IPS-18c (cell line): Measurements from ENCODE around the gene KANK3.
"Not testable (repeated sequence)": the region's sequence is repeated elsewhere in the genome, so short reads cannot be mapped to it uniquely, and the experiment has no call there.

Experiments used
- H3K4me3 ChIP-seq: 2 replicates; pipeline ENCODE4 v1.7.0; 2013; ENCODE audit warnings: low read depth, mild to moderate bottlenecking, low read length, moderate library complexity; ENCODE audit not compliant: insufficient read depth
- H3K9me3 ChIP-seq: one replicate; pipeline ENCODE4 v1.6.1; 2013; ENCODE audit warnings: mild to moderate bottlenecking, low read length, moderate library complexity; ENCODE audit not compliant: control insufficient read depth, insufficient read depth

The KANK3 gene

DNA sequence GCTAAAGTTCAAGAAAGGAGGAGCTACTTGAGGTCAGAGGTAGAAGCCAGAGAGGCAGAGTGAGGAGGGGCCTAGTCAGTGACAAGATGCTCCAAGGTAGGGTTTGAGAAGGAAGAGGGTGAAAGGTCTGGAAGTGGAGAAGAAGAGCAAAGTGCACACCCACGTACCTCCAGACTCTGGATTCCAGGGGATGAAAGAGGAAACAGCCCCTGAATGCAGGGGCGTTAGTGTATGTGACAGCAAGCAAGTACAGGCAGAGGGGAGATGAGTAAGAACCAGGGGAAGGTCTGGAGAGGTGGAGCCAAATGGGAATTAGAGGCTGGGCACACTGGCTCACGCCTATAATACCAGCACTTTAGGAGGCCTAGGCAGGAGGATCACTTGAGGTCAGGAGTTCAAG, 13.1 kb downstream of the KANK3 start:
- peaks cover 2% of the 10 kb centered on the region for H3K9me3 ChIP-seq
- no peak overlapping the region for H3K4me3 ChIP-seq

DNA sequence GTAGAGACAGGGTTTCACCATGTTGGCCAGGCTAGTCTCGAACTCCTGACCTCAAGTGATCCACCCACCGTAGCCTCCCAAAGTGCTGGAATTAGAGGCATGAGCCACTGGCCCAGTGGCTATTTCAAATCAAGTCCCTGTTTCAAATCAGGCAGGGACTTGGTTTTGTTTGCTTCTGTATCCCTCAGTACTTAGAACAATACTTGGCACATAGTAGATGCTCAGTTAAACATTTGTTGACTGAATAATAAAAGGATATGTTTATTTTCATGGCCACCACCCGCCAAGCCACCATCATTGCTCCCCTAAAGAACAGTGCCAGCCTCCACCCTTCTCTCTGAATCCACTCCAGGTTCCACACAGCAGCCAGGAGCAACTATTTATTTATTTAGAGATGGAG, 17.6 kb downstream of the KANK3 start:
- peaks cover 2% of the 10 kb centered on the region for H3K9me3 ChIP-seq

DNA sequence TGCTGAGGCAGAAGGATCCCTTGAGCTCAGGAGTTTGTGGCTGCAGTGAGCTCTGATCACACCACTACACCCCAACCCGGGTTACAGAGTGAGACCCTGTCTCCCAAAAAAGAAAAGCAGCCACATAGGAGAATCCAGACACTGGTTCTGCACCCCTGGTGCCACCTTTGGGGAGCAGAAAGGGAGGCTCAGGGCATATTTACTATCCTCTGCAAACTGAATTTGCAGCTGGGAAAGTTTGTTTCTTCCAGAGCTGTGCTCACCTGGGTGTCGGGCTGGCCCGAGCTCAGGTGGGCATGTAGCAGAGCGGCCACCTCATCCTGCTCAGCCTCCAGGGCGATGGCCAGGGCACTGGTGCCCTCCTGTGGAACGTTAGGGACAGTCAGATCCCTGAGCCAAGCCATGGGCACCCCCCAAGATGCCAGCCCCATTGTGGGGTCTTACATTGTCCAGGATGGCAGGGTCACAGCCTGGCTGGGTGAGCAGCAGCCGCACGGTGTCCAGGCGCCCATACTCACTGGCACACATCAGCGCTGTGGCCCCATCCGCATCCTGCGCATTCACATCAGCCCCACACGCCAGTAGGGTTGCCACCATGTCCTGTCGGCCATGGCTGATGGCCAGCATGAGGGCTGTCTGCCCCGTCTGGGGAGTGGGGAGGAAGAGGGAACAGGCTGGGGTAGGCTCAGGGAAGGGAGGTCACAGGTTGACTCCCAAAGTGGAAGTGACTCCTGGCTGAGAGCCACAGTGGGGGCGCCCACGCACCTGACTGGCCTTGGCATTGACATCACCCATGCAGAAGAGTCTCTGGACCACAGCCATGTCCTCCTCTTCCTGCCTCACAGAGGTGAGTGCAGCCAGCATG, 18.6 kb downstream of the KANK3 start:
- peaks cover 2% of the 10 kb centered on the region for H3K9me3 ChIP-seq
- H3K4me3 ChIP-seq, result no peak overlapping the region

More for the DNA sequence above, 17.6 kb downstream of the KANK3 start:
- H3K4me3 ChIP-seq, result no peak overlapping the region

DNA sequence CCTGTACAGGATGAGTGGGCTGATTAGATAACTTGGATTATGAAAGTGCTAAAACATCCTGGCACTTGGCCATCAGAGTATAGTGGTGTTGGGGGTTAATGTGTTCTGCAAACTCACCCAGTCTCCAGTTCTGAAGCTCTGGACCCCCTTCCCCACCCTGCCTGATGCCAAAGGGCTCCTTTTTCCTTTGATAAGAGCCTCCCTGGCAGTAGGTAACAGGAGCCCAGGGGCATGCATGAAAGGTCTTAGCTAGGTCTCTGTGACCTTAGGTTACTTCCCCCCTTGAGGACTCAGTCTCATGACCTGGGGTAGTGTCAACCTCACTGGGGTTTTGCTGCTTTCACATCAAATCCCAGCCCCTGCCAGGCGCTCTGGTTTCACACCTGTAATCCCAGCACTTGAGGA, 19.3 kb downstream of the KANK3 start:
- H3K4me3 ChIP-seq, result no peak overlapping the region
- peaks cover 2% of the 10 kb centered on the region for H3K9me3 ChIP-seq

DNA sequence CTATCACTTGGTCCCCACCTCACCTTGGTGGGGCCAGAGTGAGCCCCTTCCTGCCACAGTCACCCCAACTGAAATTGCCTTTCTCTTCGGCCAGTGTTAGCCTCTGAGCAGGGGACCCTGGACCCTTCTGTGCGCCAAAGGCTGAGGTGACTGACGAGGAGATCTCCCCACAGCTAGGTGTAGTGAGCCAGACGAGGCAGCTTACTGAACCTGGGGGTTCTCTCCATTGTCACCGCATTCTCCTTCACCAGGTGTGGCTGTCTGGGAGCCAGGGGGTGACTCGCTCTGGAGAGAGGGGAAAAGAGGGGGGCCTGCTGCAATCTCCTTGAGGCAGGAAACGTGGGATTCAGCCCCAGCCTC, 20.4 kb downstream of the KANK3 start:
- no peaks in the 10 kb centered on the region for H3K9me3 ChIP-seq
- peak overlapping the region; percentile 95 for H3K4me3 ChIP-seq

DNA sequence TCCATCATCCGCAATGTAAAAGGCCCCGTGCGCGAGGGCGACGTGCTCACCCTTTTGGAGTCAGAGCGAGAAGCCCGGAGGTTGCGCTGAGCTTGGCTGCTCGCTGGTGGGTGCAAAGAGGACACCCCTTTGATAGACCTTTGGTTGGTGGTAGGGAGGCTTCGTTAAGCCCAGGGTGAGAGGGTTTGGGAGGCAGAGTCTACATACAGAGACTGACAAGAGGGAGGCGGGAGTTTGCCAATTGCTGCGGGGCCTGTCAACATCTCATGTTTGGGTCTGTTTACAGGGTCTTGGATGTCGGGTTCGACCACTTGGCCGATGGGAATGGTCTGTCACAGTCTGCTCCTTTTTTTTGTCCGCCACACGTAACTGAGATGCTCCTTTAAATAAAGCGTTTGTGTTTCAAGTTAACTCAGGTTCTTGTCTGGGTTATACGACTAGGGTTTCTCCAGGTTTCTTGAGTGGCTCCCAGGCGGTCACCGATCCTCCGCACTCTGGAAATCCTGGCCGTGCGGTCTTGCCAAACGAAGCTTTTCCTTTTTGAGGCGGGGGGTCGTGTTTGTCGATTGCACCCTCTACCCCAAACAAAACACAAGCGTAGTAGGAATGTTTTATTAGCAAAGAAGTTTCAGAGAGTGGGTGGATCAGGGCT, 20.9 kb downstream of the KANK3 start:
- H3K9me3 ChIP-seq, result no peaks in the 10 kb centered on the region
- H3K4me3 ChIP-seq, result peak overlapping the region; percentile 95

DNA sequence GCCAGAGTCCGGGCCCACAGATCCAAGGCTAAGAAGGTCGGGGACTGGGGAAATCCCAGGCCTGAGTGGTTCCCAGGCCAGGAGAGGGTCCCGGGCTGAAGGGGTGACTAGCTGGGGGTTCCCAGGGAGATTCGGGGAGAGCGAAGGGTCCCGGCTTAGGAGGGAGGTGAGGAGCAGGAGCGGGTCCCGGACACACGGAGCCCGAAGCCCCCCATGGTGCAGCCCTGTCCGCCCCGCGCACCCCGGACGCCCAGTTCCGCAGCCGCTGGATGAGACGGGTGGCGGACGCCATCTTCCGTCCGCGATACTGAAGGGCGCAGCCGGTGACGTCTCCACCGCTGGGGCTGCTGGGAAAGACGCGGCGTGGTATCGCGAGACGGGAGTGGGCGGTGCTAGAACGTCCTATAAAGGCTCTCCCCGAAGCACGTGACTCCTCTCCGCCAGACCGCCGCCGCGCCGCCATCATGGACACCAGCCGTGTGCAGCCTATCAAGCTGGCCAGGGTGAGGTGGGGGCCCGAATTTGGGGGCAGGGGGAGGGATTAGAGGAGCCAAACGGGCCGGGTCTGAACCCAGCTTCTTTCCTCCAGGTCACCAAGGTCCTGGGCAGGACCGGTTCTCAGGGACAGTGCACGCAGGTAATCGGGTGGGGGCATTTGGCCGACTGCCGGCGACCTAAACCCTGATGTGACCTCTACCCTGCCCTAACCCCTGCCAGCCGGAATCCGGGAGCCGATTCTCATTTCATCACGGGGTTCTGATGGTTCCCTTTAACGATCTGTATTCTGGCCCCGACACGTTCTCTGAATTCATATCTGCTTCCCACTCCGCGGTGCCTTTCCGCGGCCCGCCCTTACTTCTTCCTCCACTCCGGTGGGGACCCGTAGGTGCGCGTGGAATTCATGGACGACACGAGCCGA, 21.7 kb downstream of the KANK3 start, which contains the start of the genes NDUFA7 and RPS28:
Gene NDUFA7, minus strand, starts transcription at position 309 of the 919 bp plus-strand sequence. Its CDS starts 17 bp downstream, at position 292.
Gene RPS28, plus strand, starts transcription at position 430 of the 919 bp plus-strand sequence. Its CDS starts 35 bp downstream, at position 465.
- Histone ChIP-seq H3K4me3 (peak within 1 kb of the TSS; percentile 95), H3K9me3 (no peaks in the 10 kb centered on the region)

DNA sequence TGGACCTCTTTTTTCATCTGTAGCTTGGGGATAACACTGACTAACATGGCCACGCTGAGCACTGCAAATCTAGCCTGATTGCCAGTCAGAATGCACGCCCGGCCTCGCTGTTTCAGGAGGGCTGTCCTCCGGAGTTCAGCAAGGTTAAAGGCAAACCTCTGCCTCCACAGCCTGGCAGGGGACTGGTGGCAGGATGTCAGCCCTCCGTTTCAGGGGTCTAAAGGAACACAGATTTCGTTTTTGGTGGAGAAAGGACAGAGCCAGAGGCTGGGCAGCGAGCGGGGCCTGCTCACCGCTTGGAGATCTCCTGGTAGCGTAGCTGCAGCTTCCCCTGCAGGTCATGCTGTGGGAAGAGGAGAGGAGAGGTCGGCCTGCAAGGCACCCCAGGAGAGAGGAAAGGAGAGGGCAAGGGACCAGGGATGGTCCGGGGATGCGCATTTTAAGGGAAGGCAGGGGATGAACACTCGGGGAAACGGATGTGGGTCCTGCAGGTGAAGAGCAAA, 22.4 kb downstream of the KANK3 start:
- H3K4me3 ChIP-seq, result peak overlapping the region; percentile 95
- no peaks in the 10 kb centered on the region for H3K9me3 ChIP-seq

DNA sequence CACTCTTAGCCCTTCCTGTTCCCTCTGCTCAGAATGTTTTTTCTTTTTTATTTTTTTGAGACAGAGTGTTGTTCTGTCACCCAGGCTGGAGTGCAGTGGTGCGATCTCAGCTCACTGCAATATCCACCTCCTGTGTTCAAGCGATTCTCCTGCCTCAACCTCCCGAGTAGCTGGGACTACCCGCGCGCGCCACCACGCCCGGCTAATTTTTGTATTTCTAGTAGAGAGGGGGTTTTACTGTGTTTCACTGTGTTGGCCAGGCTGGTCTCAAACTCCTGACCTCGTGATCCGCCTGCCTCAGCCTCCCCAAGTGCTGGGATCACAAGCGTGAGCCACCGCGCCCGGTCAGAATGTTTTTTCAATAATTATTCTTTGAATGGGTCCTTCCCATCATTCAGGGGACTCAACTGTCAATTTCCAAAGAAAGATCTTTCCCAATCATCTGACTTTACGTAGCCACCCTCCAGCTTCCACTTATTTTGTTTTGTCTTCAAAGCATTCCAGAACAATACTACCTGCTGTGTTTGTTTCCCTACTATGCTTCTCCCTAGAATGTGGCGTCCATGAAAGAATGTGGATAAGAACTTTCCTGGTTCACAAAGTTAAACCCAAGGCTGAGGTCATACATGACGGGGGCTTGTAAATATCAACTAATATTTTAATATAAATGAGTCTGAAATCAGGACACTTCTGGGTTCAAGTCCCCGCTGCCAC, 23.1 kb downstream of the KANK3 start:
- H3K9me3 ChIP-seq, result no peaks in the 10 kb centered on the region
- peak overlapping the region; percentile 95 for H3K4me3 ChIP-seq

DNA sequence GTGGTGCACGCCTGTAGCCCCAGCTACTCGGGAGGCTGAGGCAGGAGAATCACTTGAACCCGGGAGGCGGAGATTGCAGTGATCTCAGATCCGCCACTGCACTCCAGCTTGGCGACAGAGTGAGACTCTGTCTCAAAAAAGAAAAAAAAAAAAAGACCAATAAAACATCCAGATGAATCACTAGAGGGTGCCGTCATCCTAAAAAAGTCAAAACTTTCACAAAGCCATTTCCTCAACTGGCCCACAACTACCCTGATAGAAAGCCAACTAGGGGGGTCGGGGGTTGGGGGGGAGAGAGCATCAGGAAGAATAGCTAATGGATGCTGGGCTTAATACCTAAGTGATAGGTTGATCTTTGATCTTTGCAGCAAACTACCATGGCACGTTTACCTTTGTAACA, 24.2 kb downstream of the KANK3 start:
- H3K9me3 ChIP-seq, H3K4me3 ChIP-seq: not testable (repeated sequence)

DNA sequence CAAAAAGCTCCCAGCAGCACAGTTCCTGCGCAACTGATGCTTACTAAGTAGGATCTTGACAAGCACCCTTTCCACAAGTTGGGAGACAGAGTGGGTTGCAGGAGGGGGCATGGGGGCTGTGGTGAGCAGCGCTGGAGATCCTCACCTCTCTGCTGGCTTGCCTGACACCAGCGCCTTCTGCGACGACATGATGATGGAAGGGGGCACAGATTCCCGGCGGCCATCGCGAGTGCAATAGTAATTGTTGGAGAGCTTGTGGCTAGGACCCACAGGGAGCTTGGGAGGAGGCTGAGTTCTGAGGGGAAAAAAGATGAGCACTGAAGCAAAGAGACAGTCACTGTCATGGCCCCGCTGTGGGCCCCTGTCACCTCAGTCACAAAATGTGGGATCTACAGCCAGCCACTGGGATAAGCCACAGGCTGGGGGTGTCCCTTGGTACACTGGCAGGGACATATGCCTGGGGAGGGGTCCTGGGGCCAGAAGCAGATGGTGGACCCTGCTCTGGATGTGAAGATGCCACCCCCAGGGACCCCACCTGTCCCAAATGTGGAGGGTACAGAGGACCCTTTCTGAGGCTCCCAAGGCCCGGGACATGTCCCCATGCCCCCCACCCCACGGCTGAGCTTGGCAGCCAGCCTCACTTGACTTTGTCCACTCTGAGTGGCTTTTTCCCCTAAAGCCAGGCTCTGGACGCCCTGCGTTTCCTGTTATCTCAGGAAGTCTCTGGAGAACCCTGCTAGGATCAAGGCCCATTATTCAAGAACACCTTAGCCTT, 26.5 kb downstream of the KANK3 start:
- Histone ChIP-seq H3K4me3 (no peak overlapping the region), H3K9me3 (no peaks in the 10 kb centered on the region)

DNA sequence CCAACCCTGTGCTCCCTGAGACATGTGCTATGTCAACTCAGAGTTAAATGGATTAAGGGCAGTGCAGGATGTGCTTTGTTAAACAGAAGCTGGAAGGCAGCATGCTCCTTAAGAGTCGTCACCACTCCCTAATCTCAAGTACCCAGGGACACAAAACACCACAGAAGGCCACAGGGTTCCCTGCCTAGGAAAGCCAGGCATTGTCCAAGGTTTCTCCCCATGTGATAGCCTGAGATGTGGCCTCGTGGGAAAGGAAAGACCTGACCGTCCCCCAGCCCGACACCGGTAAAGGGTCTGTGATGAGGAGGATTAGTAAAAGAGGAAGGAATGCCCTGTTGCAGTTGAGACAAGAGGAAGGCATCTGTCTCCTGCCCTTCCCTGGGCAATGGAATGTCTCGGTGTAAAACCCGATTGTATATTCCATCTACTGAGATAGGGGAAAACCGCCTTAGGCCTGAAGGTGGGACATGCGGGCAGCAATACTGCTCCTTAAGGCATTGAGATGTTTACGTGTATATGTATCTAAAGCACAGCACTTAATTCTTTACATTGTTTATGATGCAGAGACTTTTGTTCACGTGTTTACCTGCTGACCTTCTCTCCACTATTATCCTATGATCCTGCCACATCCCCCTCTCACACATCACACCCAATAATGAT, 28.0 kb downstream of the KANK3 start:
- not testable (repeated sequence) for H3K4me3 ChIP-seq, H3K9me3 ChIP-seq

DNA sequence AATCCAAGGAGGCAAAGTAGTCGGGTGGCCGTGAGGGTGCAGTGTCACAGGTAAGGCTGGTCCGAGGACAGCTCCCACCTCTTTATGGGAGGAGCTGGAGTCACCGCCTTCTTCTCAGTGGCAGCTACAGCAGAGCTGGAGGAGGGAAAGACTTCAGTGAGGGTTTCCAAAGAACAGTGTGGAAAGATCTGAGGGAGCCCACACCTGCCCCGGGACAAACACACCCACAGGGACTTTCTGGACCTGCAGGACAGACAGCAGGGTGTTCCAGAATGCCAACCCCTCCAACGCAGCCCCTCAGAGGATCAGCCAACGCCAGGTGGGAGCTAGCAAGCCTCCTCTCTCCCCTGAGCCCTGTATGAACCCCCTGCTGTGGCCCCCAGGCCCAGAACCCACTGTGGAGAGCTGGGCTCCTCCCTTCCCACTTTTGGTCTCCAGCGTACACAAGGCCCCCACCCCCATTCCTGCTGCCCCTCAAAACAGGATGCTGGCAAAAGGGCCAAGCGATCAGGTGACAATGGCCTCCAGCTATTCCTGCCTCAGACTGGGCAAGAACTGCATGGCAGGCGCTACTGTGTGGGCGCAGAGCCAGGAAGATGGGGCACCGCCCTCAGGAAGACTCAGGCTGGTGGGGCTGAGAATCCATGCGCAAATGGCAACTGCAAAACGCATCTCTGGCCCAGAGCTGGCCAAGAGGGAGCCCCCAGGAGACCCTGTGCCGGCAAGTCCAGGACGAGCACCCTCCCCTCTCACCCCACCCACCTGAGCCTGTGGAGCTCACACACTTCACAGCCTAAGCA, 31.4 kb downstream of the KANK3 start:
- Histone ChIP-seq H3K9me3 (no peaks in the 10 kb centered on the region), H3K4me3 (no peak overlapping the region)

DNA sequence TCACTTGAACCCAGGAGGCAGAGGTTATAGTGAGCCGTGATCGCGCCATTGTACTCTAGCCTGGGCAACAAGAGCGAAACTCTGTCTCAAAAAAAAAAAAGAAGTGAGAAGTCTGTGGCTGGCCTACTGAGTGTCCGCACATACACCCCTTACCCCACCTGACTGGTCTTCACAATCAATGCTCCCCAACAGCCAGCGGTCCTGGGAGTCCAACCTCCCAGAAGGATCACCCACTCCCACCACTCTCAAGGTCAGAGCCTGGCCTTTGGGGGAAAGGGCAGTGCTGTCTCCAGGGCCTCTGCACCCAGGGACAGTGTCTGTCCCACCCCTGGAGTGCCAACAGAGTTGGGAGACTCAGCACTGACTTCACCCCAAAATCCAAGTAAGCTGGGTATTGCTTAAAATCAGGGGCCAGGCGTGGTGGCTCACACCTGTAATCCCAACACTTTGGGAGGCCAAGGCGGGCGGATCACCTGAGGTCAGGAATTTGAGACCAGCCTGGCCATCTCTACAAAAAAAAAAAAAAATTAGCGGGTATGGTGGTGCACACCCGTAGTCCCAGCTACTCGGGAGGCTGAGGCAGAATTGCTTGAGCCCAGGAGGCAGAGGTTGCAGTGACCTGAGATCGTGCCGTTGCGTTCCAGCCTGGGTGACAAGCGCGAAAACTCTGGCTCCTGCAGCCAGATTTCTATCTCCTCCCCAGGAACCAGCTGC, 32.6 kb downstream of the KANK3 start:
- no peaks in the 10 kb centered on the region for H3K9me3 ChIP-seq
- no peak overlapping the region for H3K4me3 ChIP-seq
